BJ (cell line): Measurements from ENCODE around the gene NPTX1. TPM values are rescaled to one million over a fixed set of nuclear protein-coding genes. Genes with fewer than 3 reads are reported as not detected.

Experiments
- CTCF ChIA-PET: fragments of 350-600 bp; formaldehyde crosslinking; extraction: SDS; loops from one replicate; lab custom pipeline; 2021; ENCODE audit warnings: antibody characterized with exemption, inconsistent platforms; lab: Yijun Ruan, JAX
- POLR2A ChIA-PET: fragments of 300-600 bp; sonication (Branson Sonifier 250); formaldehyde crosslinking; extraction: SDS; loops from one replicate; lab custom pipeline; 2021; ENCODE audit warnings: antibody characterized with exemption; lab: Charles Lee
- DNase-seq: peaks from one replicate; pipeline ENCODE4 v3.0.0-alpha.2; 2011; ENCODE audit warnings: low read depth
- H3K27me3 ChIP-seq: 2 replicates; pipeline ENCODE4 v1.6.0; 2011; ENCODE audit warnings: low read length; ENCODE audit not compliant: control insufficient read depth, insufficient read depth
- H3K36me3 ChIP-seq: 2 replicates; pipeline ENCODE4 v1.5.1; 2011; ENCODE audit warnings: low read length; ENCODE audit not compliant: control insufficient read depth, insufficient read depth
- H3K4me3 ChIP-seq: 2 replicates; pipeline ENCODE4 v1.5.1; 2011; ENCODE audit warnings: low read depth, mild to moderate bottlenecking, control low read depth, low read length
- polyA plus RNA-seq: library from polyadenylated mRNA; depleted of rRNA; stranded (reverse); fragments of >200 nt; gene quantifications from 2 replicates; pipeline ENCODE4 v1.2.3, GENCODE V29; 2011
- TF ChIP-seq, protein P1 (sequence below): IDR thresholded peaks from 2 replicates; pipeline ENCODE4 v1.5.1; 2011; ENCODE audit warnings: low read depth, mild to moderate bottlenecking, control low read depth, inconsistent platforms, low read length, moderate library complexity; ENCODE audit not compliant: insufficient read depth

The NPTX1 gene
- polyA plus RNA-seq, 1 experiment, result 0.43 TPM

DNA sequence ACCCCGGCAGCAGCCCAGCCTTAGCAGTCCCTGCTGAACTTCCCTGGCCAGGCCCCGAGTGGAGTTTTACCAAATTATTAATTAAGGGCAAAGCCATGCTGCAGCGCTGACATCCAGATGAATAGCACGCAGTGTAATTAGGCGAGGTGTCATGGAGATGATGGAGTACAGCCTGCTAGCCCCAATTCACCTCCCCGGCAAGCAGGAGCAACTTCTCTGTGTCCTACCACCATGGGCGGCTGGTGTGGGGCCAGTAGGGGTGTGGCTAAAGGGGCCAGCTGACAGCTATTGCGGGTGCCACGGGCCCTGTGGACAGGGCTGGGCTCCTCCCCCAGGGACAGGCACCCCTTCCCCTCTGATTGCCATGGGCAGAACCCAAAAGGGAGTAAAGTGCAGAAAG, 36.9 kb downstream of the NPTX1 start:
- Histone ChIP-seq H3K27me3 (peaks cover 3% of the 10 kb centered on the region; the same call in 1 of the 2 replicates), H3K36me3 (no peaks in the 10 kb centered on the region), H3K4me3 (no peak overlapping the region)
- no peak for DNase-seq
- TF ChIP-seq, protein P1, sequence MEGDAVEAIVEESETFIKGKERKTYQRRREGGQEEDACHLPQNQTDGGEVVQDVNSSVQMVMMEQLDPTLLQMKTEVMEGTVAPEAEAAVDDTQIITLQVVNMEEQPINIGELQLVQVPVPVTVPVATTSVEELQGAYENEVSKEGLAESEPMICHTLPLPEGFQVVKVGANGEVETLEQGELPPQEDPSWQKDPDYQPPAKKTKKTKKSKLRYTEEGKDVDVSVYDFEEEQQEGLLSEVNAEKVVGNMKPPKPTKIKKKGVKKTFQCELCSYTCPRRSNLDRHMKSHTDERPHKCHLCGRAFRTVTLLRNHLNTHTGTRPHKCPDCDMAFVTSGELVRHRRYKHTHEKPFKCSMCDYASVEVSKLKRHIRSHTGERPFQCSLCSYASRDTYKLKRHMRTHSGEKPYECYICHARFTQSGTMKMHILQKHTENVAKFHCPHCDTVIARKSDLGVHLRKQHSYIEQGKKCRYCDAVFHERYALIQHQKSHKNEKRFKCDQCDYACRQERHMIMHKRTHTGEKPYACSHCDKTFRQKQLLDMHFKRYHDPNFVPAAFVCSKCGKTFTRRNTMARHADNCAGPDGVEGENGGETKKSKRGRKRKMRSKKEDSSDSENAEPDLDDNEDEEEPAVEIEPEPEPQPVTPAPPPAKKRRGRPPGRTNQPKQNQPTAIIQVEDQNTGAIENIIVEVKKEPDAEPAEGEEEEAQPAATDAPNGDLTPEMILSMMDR, result no peak
- POLR2A ChIA-PET, result no interaction called here
- CTCF ChIA-PET, result interaction anchor here (2.3 kb wide), 1 partner anchor 12 kb away, joined by 9 read pairs; no protein-coding TSS in a partner anchor

DNA sequence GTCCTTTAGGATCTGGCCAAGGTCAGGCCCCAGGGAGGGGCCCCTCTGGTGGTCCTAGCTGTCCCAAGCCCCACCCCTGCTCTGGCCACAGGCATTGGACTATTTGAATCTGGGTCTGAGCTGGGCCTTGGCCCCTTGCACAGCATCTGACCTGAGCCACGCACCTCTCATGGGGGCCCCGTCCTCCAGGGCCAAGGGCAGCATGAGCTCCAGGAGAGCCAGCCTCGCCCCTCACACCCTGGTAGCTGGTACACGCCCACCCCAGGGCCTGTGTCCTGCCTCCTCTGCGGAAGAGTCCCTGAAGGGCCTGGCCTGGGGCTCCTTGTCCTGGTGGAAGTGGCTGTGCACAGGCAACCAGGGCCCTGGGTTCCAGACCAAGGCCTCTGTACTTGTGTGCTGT, 37.6 kb downstream of the NPTX1 start:
- POLR2A ChIA-PET, result no interaction called here
- Histone ChIP-seq H3K36me3 (no peaks in the 10 kb centered on the region), H3K4me3 (no peak overlapping the region), H3K27me3 (peaks cover 2% of the 10 kb centered on the region; the same call in 1 of the 2 replicates)
- CTCF ChIA-PET, result interaction anchor here (1.0 to 4.3 kb wide), 2 partner anchors 10 to 11 kb away, joined by 3 to 22 read pairs; no protein-coding TSS in a partner anchor
- TF ChIP-seq, protein P1, result no peak
- DNase-seq, result no peak

DNA sequence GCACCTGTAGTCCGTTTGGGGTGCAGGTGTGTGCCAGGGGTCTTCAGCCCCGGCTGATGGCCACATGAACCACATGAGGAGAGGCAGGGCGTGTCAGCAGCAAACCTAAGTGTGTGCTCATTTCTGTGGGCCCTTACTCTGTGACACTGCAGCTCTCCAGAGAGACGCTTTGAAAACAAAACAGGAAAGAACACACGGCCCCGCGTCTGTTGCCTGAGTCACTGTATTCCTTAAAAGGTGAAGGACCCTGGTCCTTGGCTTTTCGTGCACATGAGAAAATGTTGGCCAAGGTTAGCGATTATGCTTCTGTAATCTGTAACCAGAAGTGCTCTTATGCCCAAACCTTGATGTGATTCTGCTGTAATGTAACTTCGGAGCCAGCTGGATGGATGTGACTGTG, 38.9 kb downstream of the NPTX1 start:
- ChIA-PET POLR2A (no interaction called here), CTCF (interaction anchor here (4.3 kb wide), 1 partner anchor 10 kb away, joined by 22 read pairs; no protein-coding TSS in a partner anchor)
- TF ChIP-seq, protein P1, result no peak
- no peaks in the 10 kb centered on the region for H3K36me3 ChIP-seq
- H3K27me3 ChIP-seq, result no peaks in the 10 kb centered on the region
- no peak overlapping the region for H3K4me3 ChIP-seq
- no peak for DNase-seq

DNA sequence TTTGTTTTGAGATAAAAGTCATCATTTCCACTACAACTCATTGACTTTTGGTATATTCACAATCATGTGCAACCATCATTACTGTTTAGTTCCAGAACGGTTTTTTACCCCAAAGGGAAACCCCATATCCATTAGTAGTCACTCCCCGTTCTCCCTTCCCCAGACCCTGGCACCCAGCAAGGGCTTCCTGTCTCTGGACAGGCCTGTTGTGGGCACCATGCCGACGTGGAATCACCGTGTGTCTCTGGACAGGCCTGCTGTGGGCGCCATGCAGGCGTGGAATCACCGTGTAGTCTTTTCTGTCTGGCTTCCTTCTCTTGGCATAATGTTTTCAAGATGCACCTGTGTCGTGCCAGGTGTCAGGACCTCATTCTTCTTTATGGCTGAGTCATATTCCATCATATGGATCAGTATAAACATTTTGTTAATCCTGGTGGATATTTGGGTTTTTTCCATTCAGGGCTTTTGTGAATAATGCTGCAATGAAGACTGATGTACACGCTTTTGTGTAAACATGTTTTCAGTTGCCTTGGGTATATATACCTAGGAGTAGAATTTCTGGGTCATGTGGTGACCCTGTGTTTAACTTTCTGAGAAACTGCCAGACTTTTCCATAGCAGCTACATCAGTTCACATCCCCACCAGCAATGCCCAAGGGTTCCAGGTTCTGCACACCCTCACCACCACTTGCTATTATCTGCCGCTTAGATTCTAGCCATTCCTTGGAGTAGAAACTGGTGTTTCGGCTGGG, 42.3 kb downstream of the NPTX1 start:
- no peak for DNase-seq
- Histone ChIP-seq H3K36me3 (no peaks in the 10 kb centered on the region), H3K27me3 (no peaks in the 10 kb centered on the region), H3K4me3 (no peak overlapping the region)
- TF ChIP-seq, protein P1, result no peak
- ChIA-PET CTCF (interaction anchor here (0.6 kb wide), 1 partner anchor 13 kb away, joined by 3 read pairs; no protein-coding TSS in a partner anchor), POLR2A (no interaction called here)

DNA sequence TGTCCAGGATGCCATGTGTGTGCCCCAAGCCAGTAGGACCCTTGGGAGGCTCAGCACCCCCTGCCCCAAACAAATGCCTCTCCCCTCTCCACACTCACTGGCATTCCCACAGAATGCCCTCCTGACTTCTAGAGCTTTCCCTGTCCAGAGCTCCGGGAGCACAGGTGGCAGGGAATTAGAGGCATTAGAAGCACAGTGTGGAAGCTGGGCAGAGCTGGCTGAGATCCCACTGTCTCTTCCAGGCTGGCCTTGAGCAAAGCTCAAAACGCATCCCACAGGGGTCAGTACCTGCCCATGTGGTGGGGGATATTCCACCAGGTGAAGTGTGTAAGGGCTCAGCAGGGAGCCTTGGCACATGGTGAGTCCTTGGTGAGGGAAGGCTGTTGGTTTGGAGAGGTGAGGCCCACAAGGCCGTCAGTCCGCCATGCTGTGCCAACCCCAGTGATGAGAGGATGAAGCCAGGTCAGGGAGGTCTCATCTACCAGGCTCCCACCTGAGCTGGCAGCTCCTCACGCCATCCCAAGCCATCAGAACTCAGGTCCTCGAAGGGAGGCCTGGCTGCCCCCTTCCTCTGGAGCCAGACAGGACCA, 43.4 kb downstream of the NPTX1 start:
- TF ChIP-seq, protein P1, result no peak
- ChIA-PET CTCF (no interaction called here), POLR2A (no interaction called here)
- H3K27me3 ChIP-seq, result no peaks in the 10 kb centered on the region
- DNase-seq, result no peak
- no peaks in the 10 kb centered on the region for H3K36me3 ChIP-seq
- no peak overlapping the region for H3K4me3 ChIP-seq
